Karpas-422 (cell line): ENCODE data around the gene GDF2. TPM values are rescaled to one million over a fixed set of nuclear protein-coding genes. Genes with fewer than 3 reads are reported as not detected.

ENCODE experiments used
- DNase-seq: peaks from one replicate; pipeline ENCODE4 v3.0.0-alpha.2; 2015
- H2AFZ ChIP-seq: fragments of 200-600 bp; sonication (generic); 2 replicates; pipeline ENCODE4 v1.6.1; 2014; ENCODE audit warnings: antibody characterized with exemption, low read length, mixed read lengths
- H3K27ac ChIP-seq: fragments of 200-600 bp; sonication (generic); 2 replicates; pipeline ENCODE4 v1.5.1; 2014; ENCODE audit warnings: mild to moderate bottlenecking, low read length, moderate library complexity
- H3K27me3 ChIP-seq: fragments of 200-600 bp; sonication (generic); 2 replicates; pipeline ENCODE4 v1.6.1; 2014; ENCODE audit warnings: low read length, mixed read lengths
- H3K36me3 ChIP-seq: fragments of 200-600 bp; sonication (generic); 2 replicates; pipeline ENCODE4 v1.6.1; 2014; ENCODE audit warnings: low read length, mixed read lengths; ENCODE audit not compliant: insufficient read depth
- H3K4me1 ChIP-seq: fragments of 200-600 bp; sonication (generic); 2 replicates; pipeline ENCODE4 v1.6.1; 2014; ENCODE audit warnings: mild to moderate bottlenecking, low read length, mixed read lengths
- H3K4me2 ChIP-seq: fragments of 200-600 bp; sonication (generic); 2 replicates; pipeline ENCODE4 v1.6.1; 2014; ENCODE audit warnings: low read length, low read depth, mild to moderate bottlenecking; ENCODE audit not compliant: poor library complexity, severe bottlenecking
- H3K4me3 ChIP-seq: fragments of 200-600 bp; sonication (generic); 2 replicates; pipeline ENCODE4 v1.5.1; 2014; ENCODE audit warnings: mild to moderate bottlenecking, antibody characterized with exemption, low read length, mixed read lengths
- H3K79me2 ChIP-seq: fragments of 200-600 bp; sonication (generic); 2 replicates; pipeline ENCODE4 v1.6.1; 2014; ENCODE audit warnings: mild to moderate bottlenecking, low read length, mixed read lengths
- H3K9ac ChIP-seq: fragments of 200-600 bp; sonication (generic); 2 replicates; pipeline ENCODE4 v1.6.0; 2014; ENCODE audit warnings: low read length
- H3K9me2 ChIP-seq: fragments of 200-600 bp; sonication (generic), shearing (Covaris generic); replicated peaks from 2 replicates; pipeline ENCODE4 v1.6.0; 2014; ENCODE audit warnings: mild to moderate bottlenecking, low read length, moderate library complexity; ENCODE audit not compliant: insufficient read depth
- H3K9me3 ChIP-seq: fragments of 300-700, 200-600 bp; sonication (generic); 2 replicates; pipeline ENCODE4 v1.6.1; 2014; ENCODE audit warnings: low read length, mixed read lengths
- H4K20me1 ChIP-seq: fragments of 200-600 bp; sonication (generic); 2 replicates; pipeline ENCODE4 v1.6.1; 2014; ENCODE audit warnings: mild to moderate bottlenecking, antibody characterized with exemption, low read length, low read depth; ENCODE audit not compliant: insufficient read depth
- total RNA-seq: library from RNA; depleted of rRNA; stranded (reverse); fragments of >200 nt; shearing (Covaris generic); gene quantifications from 2 replicates; pipeline ENCODE4 v1.2.3, GENCODE V29; 2014; ENCODE audit warnings: low replicate concordance; rRNA removed

GDF2 gene
- total RNA-seq, 1 experiment from 2014 or later = not detected

GRCh38 chr10:47370878-47371277 lies 48.6 kb downstream of the GDF2 start:
- no peaks in the 10 kb centered on the region for H4K20me1 ChIP-seq
- no peaks in the 10 kb centered on the region for H3K4me1 ChIP-seq
- no peaks in the 10 kb centered on the region for H3K9me2 ChIP-seq
- no peak overlapping the region for H3K4me3 ChIP-seq
- no peaks in the 10 kb centered on the region for H3K9me3 ChIP-seq
- H3K9ac ChIP-seq = no peak overlapping the region
- H3K36me3 ChIP-seq = no peaks in the 10 kb centered on the region
- no peak overlapping the region for H3K4me2 ChIP-seq
- no peaks in the 10 kb centered on the region for H3K27me3 ChIP-seq
- H2AFZ ChIP-seq = no peak overlapping the region
- H3K79me2 ChIP-seq = no peaks in the 10 kb centered on the region
- no peak overlapping the region for H3K27ac ChIP-seq
- no peak for DNase-seq

DNA sequence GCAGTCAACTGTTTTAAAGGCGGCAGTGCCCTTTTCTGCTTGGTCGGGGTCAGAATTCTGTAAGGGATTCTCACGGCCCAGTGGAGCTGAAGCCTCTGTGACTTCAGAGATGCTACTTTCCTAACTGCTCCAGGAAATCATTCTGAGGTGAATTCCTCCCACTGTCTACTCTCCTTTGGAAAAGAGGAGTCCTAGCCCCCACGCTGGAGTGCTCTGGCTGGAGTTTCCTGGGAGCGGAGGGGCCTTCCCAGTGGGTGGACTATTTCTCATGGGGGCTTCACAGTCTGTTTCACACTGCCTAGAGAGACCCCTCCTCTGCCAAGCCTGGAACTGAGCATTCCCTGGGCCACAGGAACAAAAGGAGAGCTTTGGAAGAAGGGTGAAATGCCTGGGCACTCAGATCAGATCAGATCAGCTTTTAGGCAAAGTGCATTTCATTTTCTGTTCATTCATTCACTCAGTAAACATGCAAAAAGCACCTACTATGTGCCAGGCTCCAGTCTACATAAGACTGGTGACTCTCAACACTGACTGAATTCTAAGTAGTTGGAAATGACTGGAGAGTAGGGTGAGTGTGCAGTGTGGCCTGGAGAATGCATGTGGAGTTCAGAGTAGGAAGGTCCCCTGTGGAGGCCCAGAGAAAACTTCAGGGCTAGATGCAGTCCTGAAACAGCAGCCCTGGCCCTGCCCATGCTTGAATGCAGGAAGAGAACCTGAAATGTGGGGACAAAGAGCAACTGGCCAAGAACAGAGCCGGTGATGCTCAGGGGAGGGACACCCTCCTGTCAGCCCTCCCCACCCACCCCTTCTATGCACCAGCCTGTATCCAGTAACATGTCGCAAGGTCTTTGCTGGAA lies 49.6 kb downstream of the GDF2 start:
- H3K79me2 ChIP-seq = no peaks in the 10 kb centered on the region
- H3K36me3 ChIP-seq = no peaks in the 10 kb centered on the region
- no peak for DNase-seq
- H3K27me3 ChIP-seq = no peaks in the 10 kb centered on the region
- H4K20me1 ChIP-seq = no peaks in the 10 kb centered on the region
- no peak overlapping the region for H3K27ac ChIP-seq
- no peaks in the 10 kb centered on the region for H3K9me2 ChIP-seq
- no peak overlapping the region for H3K4me3 ChIP-seq
- H3K9ac ChIP-seq = no peak overlapping the region
- H3K4me1 ChIP-seq = no peaks in the 10 kb centered on the region
- no peak overlapping the region for H3K4me2 ChIP-seq
- H2AFZ ChIP-seq = no peak overlapping the region
- H3K9me3 ChIP-seq = no peaks in the 10 kb centered on the region

DNA sequence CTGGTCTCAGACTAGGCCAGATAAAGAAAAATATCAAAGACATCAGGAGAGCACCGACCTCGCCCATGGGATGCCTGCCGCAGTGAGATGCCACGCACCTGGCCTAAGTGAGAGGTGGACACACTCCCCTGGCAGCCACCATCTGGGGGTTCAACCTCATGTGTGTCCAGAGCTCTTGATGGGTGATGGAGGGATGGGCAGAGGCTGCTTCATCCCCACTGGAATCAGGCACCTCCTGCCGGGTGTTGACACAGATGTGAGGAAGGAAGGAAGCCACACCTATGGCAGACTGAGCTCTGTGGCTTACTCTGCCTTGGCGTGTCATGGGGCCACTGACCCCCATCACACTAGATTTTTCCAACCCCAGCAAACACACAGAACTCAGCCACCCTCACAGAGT lies 50.5 kb downstream of the GDF2 start:
- H3K4me1 ChIP-seq = no peaks in the 10 kb centered on the region
- H3K36me3 ChIP-seq = no peaks in the 10 kb centered on the region
- H3K9me2 ChIP-seq = no peaks in the 10 kb centered on the region
- no peak overlapping the region for H2AFZ ChIP-seq
- H3K27ac ChIP-seq = no peak overlapping the region
- no peak for DNase-seq
- no peaks in the 10 kb centered on the region for H3K27me3 ChIP-seq
- no peak overlapping the region for H3K9ac ChIP-seq
- no peak overlapping the region for H3K4me2 ChIP-seq
- no peaks in the 10 kb centered on the region for H4K20me1 ChIP-seq
- no peak overlapping the region for H3K4me3 ChIP-seq
- no peaks in the 10 kb centered on the region for H3K79me2 ChIP-seq
- no peaks in the 10 kb centered on the region for H3K9me3 ChIP-seq

- Histone ChIP-seq H3K9me3 (no peaks in the 10 kb centered on the region), H3K9ac (no peak overlapping the region), H4K20me1 (no peaks in the 10 kb centered on the region), H3K27ac (no peak overlapping the region), H3K79me2 (no peaks in the 10 kb centered on the region), H3K27me3 (no peaks in the 10 kb centered on the region), H3K4me3 (no peak overlapping the region), H3K4me2 (no peak overlapping the region), H3K9me2 (no peaks in the 10 kb centered on the region), H3K4me1 (no peaks in the 10 kb centered on the region), H3K36me3 (no peaks in the 10 kb centered on the region), H2AFZ (no peak overlapping the region)
- no peak for DNase-seq
These were observed 52.6 kb downstream of the GDF2 start for GRCh38 chr10:47374611-47375536.

- H3K27ac ChIP-seq = no peak overlapping the region
- no peaks in the 10 kb centered on the region for H3K4me1 ChIP-seq
- DNase-seq = no peak
- H2AFZ ChIP-seq = no peak overlapping the region
- H3K4me2 ChIP-seq = no peak overlapping the region
- H4K20me1 ChIP-seq = no peaks in the 10 kb centered on the region
- H3K27me3 ChIP-seq = no peaks in the 10 kb centered on the region
- no peak overlapping the region for H3K4me3 ChIP-seq
- H3K9me2 ChIP-seq = no peaks in the 10 kb centered on the region
- no peak overlapping the region for H3K9ac ChIP-seq
- no peaks in the 10 kb centered on the region for H3K36me3 ChIP-seq
- no peaks in the 10 kb centered on the region for H3K9me3 ChIP-seq
- H3K79me2 ChIP-seq = no peaks in the 10 kb centered on the region
These were observed 54.4 kb downstream of the GDF2 start for GRCh38 chr10:47376522-47377220.

Other genes starting within 250 kb of the GDF2 start
- not detected in 2 replicates for gene GDF10, start 22.3 kb upstream of the GDF2 start, total RNA-seq
- not detected in 2 replicates for gene RBP3, start 25.9 kb downstream of the GDF2 start, total RNA-seq
- not detected in 2 replicates for gene ZNF488, start 61.8 kb downstream of the GDF2 start, total RNA-seq
- gene ANXA8, start 161.7 kb downstream of the GDF2 start, total RNA-seq = not detected in 2 replicates
- not detected in 2 replicates for gene FAM25G, start 169.2 kb downstream of the GDF2 start, total RNA-seq
- gene AGAP9, start 201.2 kb downstream of the GDF2 start, total RNA-seq = 11.8 and 12.0 TPM in 2 replicates